NB4 (cell line): ENCODE results near the gene ZBTB7C.

Experiments
- DNase-seq: peaks from one replicate; pipeline ENCODE4 v3.0.0; 2010; ENCODE audit warnings: low read depth
- H3K4me3 ChIP-seq: one replicate; pipeline ENCODE4 v1.5.1; 2011; ENCODE audit warnings: mild to moderate bottlenecking, low read depth, low read length, moderate library complexity
- CTCF ChIP-seq: IDR thresholded peaks from one replicate; pipeline ENCODE4 v1.5.1; 2012; ENCODE audit warnings: low read depth, low read length
- MAX ChIP-seq: IDR thresholded peaks from 2 replicates; pipeline ENCODE4 v1.6.1; 2011; ENCODE audit warnings: low read depth, low read length
- MYC ChIP-seq: IDR thresholded peaks from 2 replicates; pipeline ENCODE4 v1.6.1; 2011; ENCODE audit warnings: low read depth, low read length
- POLR2A ChIP-seq: IDR thresholded peaks from 2 replicates; pipeline ENCODE4 v1.6.1; 2011; ENCODE audit warnings: mild to moderate bottlenecking; ENCODE audit not compliant: insufficient read length; ENCODE audit errors: extremely low read depth

Gene ZBTB7C

GRCh38 chr18:47985866-47986265 lies 423.3 kb downstream of the ZBTB7C start:
- no peak overlapping the region for H3K4me3 ChIP-seq
- DNase-seq = peak; percentile 91
- TF ChIP-seq MAX (peak; percentile 72), MYC (peak; percentile 65), POLR2A (no peak), CTCF (no peak)

- no peak overlapping the region for H3K4me3 ChIP-seq
- no peak for DNase-seq
- TF ChIP-seq CTCF (no peak), POLR2A (no peak), MYC (no peak), MAX (no peak)
Observed at GRCh38 chr18:47984991-47985390, 424.2 kb downstream of the ZBTB7C start.

GRCh38 chr18:47983946-47984345 lies 425.2 kb downstream of the ZBTB7C start:
- TF ChIP-seq MAX (no peak), MYC (no peak), POLR2A (no peak), CTCF (no peak)
- DNase-seq = no peak
- no peak overlapping the region for H3K4me3 ChIP-seq

GRCh38 chr18:47983055-47983454 lies 426.1 kb downstream of the ZBTB7C start:
- TF ChIP-seq MYC (no peak), POLR2A (no peak)
- DNase-seq = peak; percentile 50
- H3K4me3 ChIP-seq = no peak overlapping the region

- TF ChIP-seq CTCF (no peak), MYC (no peak), MAX (no peak), POLR2A (no peak)
- no peak for DNase-seq
- H3K4me3 ChIP-seq = no peak overlapping the region
Observed at GRCh38 chr18:47981830-47982229, 427.4 kb downstream of the ZBTB7C start.

- no peak for TF ChIP-seq MYC
- no peak for TF ChIP-seq POLR2A
- TF ChIP-seq MAX = no peak
- no peak for TF ChIP-seq CTCF
- DNase-seq = no peak
- no peak overlapping the region for H3K4me3 ChIP-seq
Observed at GRCh38 chr18:47981320-47981719, 427.9 kb downstream of the ZBTB7C start.
